HG02588 (cell line): ENCODE results near the gene SEMA5B.

Experiments used
- ATAC-seq: cut with Tn5 transposase; IDR thresholded peaks from one replicate; pipeline ENCODE4 v1.9.1; 2021; ENCODE audit warnings: mild to moderate bottlenecking, moderate library complexity; ENCODE audit not compliant: unreplicated experiment

The SEMA5B gene

GRCh38 chr3:122912772-122913538, 114.6 kb downstream of the SEMA5B start:
- ATAC-seq = no peak

- no peak for ATAC-seq
These were observed 115.7 kb downstream of the SEMA5B start for GRCh38 chr3:122911901-122912300.

- ATAC-seq = no peak
These were observed 119.3 kb downstream of the SEMA5B start for GRCh38 chr3:122908251-122908650.

GRCh38 chr3:122907471-122907870, 120.1 kb downstream of the SEMA5B start:
- no peak for ATAC-seq

GRCh38 chr3:122903171-122903570, 124.4 kb downstream of the SEMA5B start:
- no peak for ATAC-seq

- no peak for ATAC-seq
These were observed 125.2 kb downstream of the SEMA5B start for GRCh38 chr3:122902326-122902725.

- ATAC-seq = no peak
These were observed 129.3 kb downstream of the SEMA5B start for GRCh38 chr3:122898298-122898697.

GRCh38 chr3:122893754-122894668, 133.6 kb downstream of the SEMA5B start:
- ATAC-seq = no peak

- no peak for ATAC-seq
These were observed 134.3 kb downstream of the SEMA5B start for GRCh38 chr3:122893282-122893681.

GRCh38 chr3:122892118-122892960, 135.2 kb downstream of the SEMA5B start:
- ATAC-seq = no peak

GRCh38 chr3:122890720-122891220, 136.8 kb downstream of the SEMA5B start:
- no peak for ATAC-seq

- ATAC-seq = no peak
These were observed 137.4 kb downstream of the SEMA5B start for GRCh38 chr3:122890077-122890719.

GRCh38 chr3:122886946-122887345, 140.6 kb downstream of the SEMA5B start:
- ATAC-seq = no peak

- ATAC-seq = no peak
These were observed 141.3 kb downstream of the SEMA5B start for GRCh38 chr3:122886251-122886650.

GRCh38 chr3:122882361-122882947, 145.1 kb downstream of the SEMA5B start:
- no peak for ATAC-seq

GRCh38 chr3:122880624-122881023, 146.9 kb downstream of the SEMA5B start:
- no peak for ATAC-seq

- no peak for ATAC-seq
These were observed 147.4 kb downstream of the SEMA5B start for GRCh38 chr3:122880173-122880572.

GRCh38 chr3:122875547-122876127, 151.9 kb downstream of the SEMA5B start:
- no peak for ATAC-seq

- no peak for ATAC-seq
These were observed 153.6 kb downstream of the SEMA5B start for GRCh38 chr3:122873741-122874515.
